ENCODE measurements around the gene RPS6KA5.
A peak's percentile ranks its signal among the peaks of the same experiment; 100 is the strongest.
"Not testable (repeated sequence)": the region's sequence is repeated elsewhere in the genome, so short reads cannot be mapped to it uniquely, and the experiment has no call there.

The RPS6KA5 gene

GRCh38 chr14:90874599-90874998, 185.8 kb downstream of the RPS6KA5 start:
- no peak for DNase-seq (ENCODE audit: low spot score)
- no peak for FAIRE-seq

- DNase-seq (ENCODE audit: low spot score) (peak; percentile 37), FAIRE-seq (no peak)
Observed at GRCh38 chr14:90871605-90872233, 188.7 kb downstream of the RPS6KA5 start.

- no peak for FAIRE-seq
Observed at GRCh38 chr14:90870950-90871604, 189.4 kb downstream of the RPS6KA5 start.

GRCh38 chr14:90867501-90867900, 192.9 kb downstream of the RPS6KA5 start:
- no peak for FAIRE-seq
- DNase-seq (ENCODE audit: low spot score): no peak

More at GRCh38 chr14:90870950-90871604, 189.4 kb downstream of the RPS6KA5 start:
- no peak for DNase-seq (ENCODE audit: low spot score)

- FAIRE-seq (no peak), DNase-seq (ENCODE audit: low spot score) (no peak)
Observed at GRCh38 chr14:90866833-90867232, 193.6 kb downstream of the RPS6KA5 start.

GRCh38 chr14:90864741-90865140, 195.7 kb downstream of the RPS6KA5 start:
- no peak for DNase-seq (ENCODE audit: low spot score)
- no peak for FAIRE-seq

GRCh38 chr14:90858511-90858910, 201.9 kb downstream of the RPS6KA5 start:
- FAIRE-seq (no peak), DNase-seq (ENCODE audit: low spot score) (no peak)

- DNase-seq (ENCODE audit: low spot score) (no peak), FAIRE-seq (no peak)
Observed at GRCh38 chr14:90857866-90858265, 202.6 kb downstream of the RPS6KA5 start.

GRCh38 chr14:90856115-90856514, 204.3 kb downstream of the RPS6KA5 start:
- not testable (repeated sequence) for DNase-seq (ENCODE audit: low spot score); FAIRE-seq

- DNase-seq (ENCODE audit: low spot score): no peak
- FAIRE-seq: no peak
Observed at GRCh38 chr14:90853116-90853515, 207.3 kb downstream of the RPS6KA5 start.

- FAIRE-seq (no peak), DNase-seq (ENCODE audit: low spot score) (no peak)
Observed at GRCh38 chr14:90851327-90852036, 209.0 kb downstream of the RPS6KA5 start.

- FAIRE-seq: no peak
- DNase-seq (ENCODE audit: low spot score): peak; percentile 71
Observed at GRCh38 chr14:90850487-90850886, 210.0 kb downstream of the RPS6KA5 start.

GRCh38 chr14:90849787-90850444, 210.5 kb downstream of the RPS6KA5 start:
- FAIRE-seq (no peak), DNase-seq (ENCODE audit: low spot score) (no peak)

GRCh38 chr14:90848944-90849731, 211.3 kb downstream of the RPS6KA5 start:
- FAIRE-seq: no peak
- DNase-seq (ENCODE audit: low spot score): no peak

GRCh38 chr14:90846511-90846910, 213.9 kb downstream of the RPS6KA5 start:
- FAIRE-seq: no peak
- DNase-seq (ENCODE audit: low spot score): no peak

GRCh38 chr14:90844321-90844720, 216.1 kb downstream of the RPS6KA5 start:
- DNase-seq (ENCODE audit: low spot score) (no peak), FAIRE-seq (no peak)

- no peak for DNase-seq (ENCODE audit: low spot score)
- FAIRE-seq: no peak
Observed at GRCh38 chr14:90842726-90843125, 217.7 kb downstream of the RPS6KA5 start.

- not testable (repeated sequence) for FAIRE-seq; DNase-seq (ENCODE audit: low spot score)
Observed at GRCh38 chr14:90840667-90841066, 219.8 kb downstream of the RPS6KA5 start.

- FAIRE-seq: no peak
- no peak for DNase-seq (ENCODE audit: low spot score)
Observed at GRCh38 chr14:90839889-90840266, 220.6 kb downstream of the RPS6KA5 start.

- no peak for FAIRE-seq
- DNase-seq (ENCODE audit: low spot score): no peak
Observed at GRCh38 chr14:90839024-90839888, 221.2 kb downstream of the RPS6KA5 start.

All from urothelium cell line (cell line).